CD14-positive monocyte (primary cell): ENCODE measurements around the gene FBN1. TPM values are rescaled to one million over a fixed set of nuclear protein-coding genes. Genes with fewer than 3 reads are reported as not detected.

Experiments used
- DNase-seq, 3 donors: peaks; one replicate each; pipeline ENCODE4 v3.0.0-alpha.2; 2011 to 2022
- H2AFZ ChIP-seq: 2 replicates; pipeline ENCODE4 v1.6.0; 2012; ENCODE audit warnings: mild to moderate bottlenecking, low read depth, low read length, inconsistent platforms; ENCODE audit not compliant: insufficient read depth, poor library complexity, severe bottlenecking
- H3K27ac ChIP-seq, 2 donors: 1 replicate in 1 of 2; 2 replicates in 1 of 2; pipeline ENCODE4 v1.5.1; 2012 to 2013; ENCODE audit warnings: low read length in 2 of 2, control low read depth in 1 of 2, inconsistent platforms in 1 of 2, low read depth in 1 of 2, mild to moderate bottlenecking in 1 of 2
- H3K27me3 ChIP-seq, 2 donors: one replicate each; pipeline versions ENCODE4 v1.6.0 to v1.6.1; 2011 to 2013; ENCODE audit warnings: low read length in 2 of 2; ENCODE audit not compliant: control insufficient read depth in 2 of 2, insufficient read depth in 2 of 2
- H3K36me3 ChIP-seq, 2 donors: replicated peaks in 1 of 2; 1 replicate in 1 of 2; 2 replicates in 1 of 2; pipeline versions ENCODE4 v1.5.1 to v1.6.1; 2012 to 2013; ENCODE audit warnings: low read length in 2 of 2, control low read depth in 1 of 2, inconsistent platforms in 1 of 2, mild to moderate bottlenecking in 1 of 2; ENCODE audit not compliant: insufficient read depth in 2 of 2, control insufficient read depth in 1 of 2
- H3K4me1 ChIP-seq, 2 donors: 1 replicate in 1 of 2; 2 replicates in 1 of 2; pipeline versions ENCODE4 v1.5.1 to v1.6.1; 2012 to 2013; ENCODE audit warnings: low read length in 2 of 2, control low read depth in 1 of 2, inconsistent platforms in 1 of 2, mild to moderate bottlenecking in 1 of 2, moderate library complexity in 1 of 2; ENCODE audit not compliant: insufficient read depth in 2 of 2, control insufficient read depth in 1 of 2
- H3K4me2 ChIP-seq: replicated peaks from 2 replicates; pipeline ENCODE3; 2012; ENCODE audit warnings: low read length, moderate library complexity, mild to moderate bottlenecking; ENCODE audit not compliant: poor library complexity, severe bottlenecking; ENCODE audit errors: extremely low read depth
- H3K4me3 ChIP-seq, 3 experiments: fragments of 200-600 bp in 1 of 3; sonication (generic) in 1 of 3; replicated peaks in 1 of 3; 1 replicate in 2 of 3; 2 replicates in 1 of 3; pipeline ENCODE4 v1.5.1; 2011 to 2013; ENCODE audit warnings: low read length in 3 of 3, mild to moderate bottlenecking in 3 of 3, control low read depth in 2 of 3, low read depth in 2 of 3, inconsistent platforms in 1 of 3, moderate library complexity in 1 of 3
- H3K79me2 ChIP-seq: 2 replicates; pipeline ENCODE4 v1.6.0; 2012; ENCODE audit warnings: mild to moderate bottlenecking, control low read depth, inconsistent platforms, low read length, moderate library complexity; ENCODE audit not compliant: insufficient read depth
- H3K9ac ChIP-seq: 2 replicates; pipeline ENCODE4 v1.6.0; 2017; ENCODE audit warnings: low read length, mild to moderate bottlenecking; ENCODE audit not compliant: insufficient read depth, poor library complexity, severe bottlenecking
- H3K9me3 ChIP-seq, 2 donors: replicated peaks in 1 of 2; 1 replicate in 1 of 2; 2 replicates in 1 of 2; pipeline versions ENCODE4 v1.5.1 to v1.6.1; 2012 to 2013; ENCODE audit warnings: low read length in 2 of 2, control low read depth in 1 of 2; ENCODE audit not compliant: control insufficient read depth in 1 of 2, insufficient read depth in 1 of 2
- H4K20me1 ChIP-seq: 2 replicates; pipeline ENCODE4 v1.6.0; 2012; ENCODE audit warnings: mild to moderate bottlenecking, low read length, control low read depth, moderate library complexity; ENCODE audit not compliant: insufficient read depth
- H3K27ac Mint-ChIP-seq, 7 donors: one replicate each; pipeline ENCODE4 v1.8.0; 2020; ENCODE audit warnings: mild to moderate bottlenecking in 7 of 7, mixed read lengths in 7 of 7, moderate library complexity in 6 of 7, inconsistent platforms in 2 of 7
- H3K27me3 Mint-ChIP-seq, 3 donors: one replicate each; pipeline ENCODE4 v1.8.0; 2021 to 2022; ENCODE audit warnings: low read depth in 3 of 3, mild to moderate bottlenecking in 3 of 3, mixed read lengths in 3 of 3, moderate library complexity in 3 of 3, inconsistent platforms in 1 of 3
- H3K36me3 Mint-ChIP-seq, 2 donors: one replicate each; pipeline ENCODE4 v1.8.0; 2020; ENCODE audit warnings: mixed read lengths in 2 of 2, inconsistent platforms in 1 of 2, mild to moderate bottlenecking in 1 of 2
- H3K4me1 Mint-ChIP-seq: one replicate; pipeline ENCODE4 v1.8.0; 2020; ENCODE audit warnings: mild to moderate bottlenecking, mixed read lengths
- H3K4me3 Mint-ChIP-seq, 2 donors: one replicate each; pipeline ENCODE4 v1.8.0; 2020; ENCODE audit warnings: mild to moderate bottlenecking in 2 of 2, mixed read lengths in 2 of 2, moderate library complexity in 1 of 2
- H3K9me3 Mint-ChIP-seq, 7 donors: one replicate each; pipeline ENCODE4 v1.8.0; 2020 to 2022; ENCODE audit warnings: mixed read lengths in 7 of 7, mild to moderate bottlenecking in 6 of 7, moderate library complexity in 6 of 7, inconsistent platforms in 2 of 7
- CTCF ChIP-seq: fragments of 200-600 bp; IDR thresholded peaks from one replicate; pipeline ENCODE4 v1.8.0; 2022; ENCODE audit warnings: antibody characterized with exemption, mild to moderate bottlenecking
- WGBS: methylation state at CpG from one replicate; pipeline ENCODE4 v1.1.5; 2013; ENCODE audit warnings: missing lambda C conversion rate; ENCODE audit not compliant: insufficient coverage; 5-methylcytosine and 5-hydroxymethylcytosine counted together
- intact Hi-C, 2 donors: fragments of 100-400 bp; cut with micrococcal nuclease; formaldehyde crosslinking; loops; one replicate each; pipeline versions ENCODE4 v1.15.0 to v1.15.1; 2023
- polyA plus RNA-seq, 3 donors: library from polyadenylated mRNA; depleted of rRNA in 1 of 3; unstranded in 2 of 3; stranded (reverse) in 1 of 3; fragments of 300-500 nt in 2 of 3; fragments of >200 nt in 1 of 3; fragmentation: Illumina TruSeq in 2 of 3; gene quantifications; 1 replicate in 2 of 3; 2 replicates in 1 of 3; pipeline ENCODE4 v1.2.3, GENCODE V29; 2012 to 2021

Gene FBN1
- polyA plus RNA-seq, 3 donors: 0.29 TPM; not detected in 2

GRCh38 chr15:48373821-48374451 lies 271.6 kb downstream of the FBN1 start:
- peaks cover 0 to 5% of the 10 kb centered on the region in 2 donors for H3K9me3 ChIP-seq
- peaks cover 3 to 4% (median 4%) of the 10 kb centered on the region in 3 donors for H3K27me3 Mint-ChIP-seq
- no peak overlapping the region for H3K27ac ChIP-seq
- no peak overlapping the region for H3K27ac Mint-ChIP-seq
- H3K9me3 Mint-ChIP-seq: peaks cover 5 to 19% (median 12%) of the 10 kb centered on the region in 7 donors
- TF ChIP-seq CTCF: no peak
- no peaks in the 10 kb centered on the region for H3K4me1 Mint-ChIP-seq
- 90% methylated on average over 10 of the region's 10 CpGs for WGBS
- no peak for DNase-seq
- no peak overlapping the region for H2AFZ ChIP-seq
- no peak overlapping the region for H3K9ac ChIP-seq
- no peak overlapping the region for H3K4me3 ChIP-seq
- no peaks in the 10 kb centered on the region for H3K36me3 Mint-ChIP-seq
- H3K36me3 ChIP-seq: no peaks in the 10 kb centered on the region
- H4K20me1 ChIP-seq: no peaks in the 10 kb centered on the region
- no peak overlapping the region for H3K4me3 Mint-ChIP-seq
- intact Hi-C loops: no loop called here
- no peaks in the 10 kb centered on the region for H3K79me2 ChIP-seq
- H3K4me1 ChIP-seq: no peaks in the 10 kb centered on the region
- no peaks in the 10 kb centered on the region for H3K27me3 ChIP-seq
- no peak overlapping the region for H3K4me2 ChIP-seq

DNA sequence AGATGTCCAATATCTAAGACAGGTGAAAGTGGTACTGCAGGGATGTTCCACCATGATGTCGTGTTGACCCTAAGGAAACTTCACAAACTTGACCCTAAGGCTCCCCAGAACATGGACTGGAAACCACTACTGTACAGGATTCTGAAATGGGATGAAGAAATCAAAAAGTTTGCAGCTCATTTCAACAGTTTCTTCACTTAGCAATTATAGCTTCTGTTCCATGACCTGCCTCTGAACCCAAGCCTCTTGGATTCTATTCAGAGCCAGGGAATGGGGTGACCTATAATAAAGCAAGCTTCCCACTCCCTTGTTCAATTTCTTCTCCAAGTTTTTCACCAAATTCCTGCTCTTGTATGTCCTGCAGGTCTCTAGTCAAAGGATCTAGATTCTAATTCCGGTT lies 273.5 kb downstream of the FBN1 start:
- H3K27me3 ChIP-seq: no peaks in the 10 kb centered on the region
- H3K79me2 ChIP-seq: no peaks in the 10 kb centered on the region
- WGBS: no CpG with 5 or more reads among the region's 2 CpGs
- H3K9ac ChIP-seq: no peak overlapping the region
- H3K36me3 Mint-ChIP-seq: no peaks in the 10 kb centered on the region
- TF ChIP-seq CTCF: no peak
- H3K27ac Mint-ChIP-seq: no peak overlapping the region
- intact Hi-C loops: no loop called here
- peaks cover 0 to 5% of the 10 kb centered on the region in 2 donors for H3K9me3 ChIP-seq
- peaks cover 3 to 5% (median 4%) of the 10 kb centered on the region in 3 donors for H3K27me3 Mint-ChIP-seq
- H3K36me3 ChIP-seq: no peaks in the 10 kb centered on the region
- no peaks in the 10 kb centered on the region for H4K20me1 ChIP-seq
- no peak overlapping the region for H3K4me2 ChIP-seq
- H3K4me3 ChIP-seq: no peak overlapping the region
- H3K4me3 Mint-ChIP-seq: no peak overlapping the region
- peaks cover 8% of the 10 kb centered on the region for H3K4me1 Mint-ChIP-seq
- H3K4me1 ChIP-seq: no peaks in the 10 kb centered on the region
- H2AFZ ChIP-seq: no peak overlapping the region
- no peak for DNase-seq
- H3K9me3 Mint-ChIP-seq: peaks cover 5 to 19% (median 10%) of the 10 kb centered on the region in 7 donors
- no peak overlapping the region for H3K27ac ChIP-seq
